PFSK-1 (cell line): ENCODE measurements around the gene STK10. TPM values are rescaled to one million over a fixed set of nuclear protein-coding genes. Genes with fewer than 3 reads are reported as not detected.
A peak's percentile ranks its signal among the peaks of the same experiment; 100 is the strongest.

Source experiments
- FOXP2 ChIP-seq: optimal IDR thresholded peaks from 2 replicates; pipeline ENCODE3; 2011; ENCODE audit warnings: borderline replicate concordance, control low read depth, inconsistent platforms; ENCODE audit not compliant: insufficient read depth; ENCODE audit errors: extremely low read length, extremely low read depth
- POLR2AphosphoS5 ChIP-seq: IDR thresholded peaks from 2 replicates; pipeline ENCODE4 v1.6.1; 2012; ENCODE audit warnings: low read depth, mild to moderate bottlenecking, control low read depth, low read length, moderate library complexity
- SIN3A ChIP-seq: IDR thresholded peaks from 2 replicates; pipeline ENCODE4 v1.6.1; 2012; ENCODE audit warnings: mild to moderate bottlenecking, low read length, moderate library complexity, borderline replicate concordance; ENCODE audit not compliant: insufficient read depth
- TAF1 ChIP-seq: IDR thresholded peaks from 2 replicates; pipeline ENCODE4 v1.6.1; 2012; ENCODE audit warnings: low read length, control low read depth, borderline replicate concordance; ENCODE audit not compliant: insufficient read depth
- polyA plus RNA-seq: library from polyadenylated mRNA; unstranded; fragments of >200 nt; gene quantifications from one replicate; pipeline ENCODE4 v1.2.1, GENCODE V29; 2012; ENCODE audit warnings: low read depth, missing spikeins; ENCODE audit not compliant: insufficient read length
- TF ChIP-seq, protein P1 (sequence below), 2 experiments: IDR thresholded peaks; 2 replicates each; pipeline versions ENCODE4 v1.6.1 to v1.8.0; 2011 to 2012; ENCODE audit warnings: low read depth in 2 of 2, low read length in 2 of 2, control low read depth in 1 of 2, inconsistent platforms in 1 of 2, mild to moderate bottlenecking in 1 of 2, moderate library complexity in 1 of 2; ENCODE audit not compliant: insufficient read depth in 1 of 2

STK10 gene
- 44.2 TPM for polyA plus RNA-seq

DNA sequence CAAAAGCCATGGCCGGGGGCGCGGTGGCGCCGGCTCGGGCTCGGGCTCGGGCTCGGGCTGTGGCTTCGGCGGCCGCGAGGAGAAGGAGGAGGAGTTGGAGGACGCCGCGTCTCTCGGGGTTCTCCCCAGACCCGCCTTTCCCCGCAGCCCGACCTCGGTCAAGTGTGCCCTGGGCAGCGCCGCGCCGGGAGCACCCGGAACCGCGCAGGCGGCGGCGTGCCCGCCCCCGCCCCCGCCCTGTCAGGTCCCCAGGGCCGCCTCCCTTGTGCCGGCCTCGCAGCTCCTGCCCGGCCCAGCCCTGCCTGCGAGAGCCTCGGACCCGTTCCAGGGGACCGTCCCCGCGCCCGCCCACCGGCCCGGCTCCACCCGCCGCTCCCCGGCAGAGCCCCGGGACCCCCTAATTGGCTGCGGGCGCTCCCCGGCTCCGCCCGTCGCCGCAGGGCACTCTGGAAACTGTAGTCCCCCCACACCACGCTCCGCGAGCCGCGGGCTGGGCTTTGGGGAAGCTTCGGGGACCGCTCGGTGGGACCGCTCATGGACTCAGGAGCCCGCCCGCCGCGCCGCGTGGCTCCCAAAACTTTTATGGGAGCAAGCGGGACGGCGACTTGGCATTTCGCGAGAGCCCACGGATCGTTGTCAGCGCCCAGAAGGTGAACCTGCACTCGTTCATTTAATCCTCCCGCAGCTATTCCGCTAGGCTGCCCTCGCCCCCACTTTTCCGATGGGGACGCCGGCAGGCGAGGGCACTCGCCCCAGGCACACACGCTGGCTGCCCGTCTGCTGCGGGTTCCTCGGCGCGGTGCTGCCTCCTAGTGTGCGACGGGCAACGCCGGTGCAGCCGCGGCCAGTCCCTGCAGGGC, at the start of gene STK10:
STK10 (minus strand) TSS at position 192 of the 860 bp plus-strand sequence; CDS start at position 10, 182 bp downstream.
- TF ChIP-seq TAF1 (no peak), POLR2AphosphoS5 (peak; percentile 37; the same call in 1 of the 2 replicates), SIN3A (peak; percentile 34; the same call in 1 of the 2 replicates), FOXP2 (peak; percentile 92)
- TF ChIP-seq, protein P1, sequence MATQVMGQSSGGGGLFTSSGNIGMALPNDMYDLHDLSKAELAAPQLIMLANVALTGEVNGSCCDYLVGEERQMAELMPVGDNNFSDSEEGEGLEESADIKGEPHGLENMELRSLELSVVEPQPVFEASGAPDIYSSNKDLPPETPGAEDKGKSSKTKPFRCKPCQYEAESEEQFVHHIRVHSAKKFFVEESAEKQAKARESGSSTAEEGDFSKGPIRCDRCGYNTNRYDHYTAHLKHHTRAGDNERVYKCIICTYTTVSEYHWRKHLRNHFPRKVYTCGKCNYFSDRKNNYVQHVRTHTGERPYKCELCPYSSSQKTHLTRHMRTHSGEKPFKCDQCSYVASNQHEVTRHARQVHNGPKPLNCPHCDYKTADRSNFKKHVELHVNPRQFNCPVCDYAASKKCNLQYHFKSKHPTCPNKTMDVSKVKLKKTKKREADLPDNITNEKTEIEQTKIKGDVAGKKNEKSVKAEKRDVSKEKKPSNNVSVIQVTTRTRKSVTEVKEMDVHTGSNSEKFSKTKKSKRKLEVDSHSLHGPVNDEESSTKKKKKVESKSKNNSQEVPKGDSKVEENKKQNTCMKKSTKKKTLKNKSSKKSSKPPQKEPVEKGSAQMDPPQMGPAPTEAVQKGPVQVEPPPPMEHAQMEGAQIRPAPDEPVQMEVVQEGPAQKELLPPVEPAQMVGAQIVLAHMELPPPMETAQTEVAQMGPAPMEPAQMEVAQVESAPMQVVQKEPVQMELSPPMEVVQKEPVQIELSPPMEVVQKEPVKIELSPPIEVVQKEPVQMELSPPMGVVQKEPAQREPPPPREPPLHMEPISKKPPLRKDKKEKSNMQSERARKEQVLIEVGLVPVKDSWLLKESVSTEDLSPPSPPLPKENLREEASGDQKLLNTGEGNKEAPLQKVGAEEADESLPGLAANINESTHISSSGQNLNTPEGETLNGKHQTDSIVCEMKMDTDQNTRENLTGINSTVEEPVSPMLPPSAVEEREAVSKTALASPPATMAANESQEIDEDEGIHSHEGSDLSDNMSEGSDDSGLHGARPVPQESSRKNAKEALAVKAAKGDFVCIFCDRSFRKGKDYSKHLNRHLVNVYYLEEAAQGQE (IDR thresholded peaks at IDR 0.05; ENCODE audit: insufficient read depth in 1 of 2, low read depth in 2 of 2, low read length in 2 of 2): no peak

DNA sequence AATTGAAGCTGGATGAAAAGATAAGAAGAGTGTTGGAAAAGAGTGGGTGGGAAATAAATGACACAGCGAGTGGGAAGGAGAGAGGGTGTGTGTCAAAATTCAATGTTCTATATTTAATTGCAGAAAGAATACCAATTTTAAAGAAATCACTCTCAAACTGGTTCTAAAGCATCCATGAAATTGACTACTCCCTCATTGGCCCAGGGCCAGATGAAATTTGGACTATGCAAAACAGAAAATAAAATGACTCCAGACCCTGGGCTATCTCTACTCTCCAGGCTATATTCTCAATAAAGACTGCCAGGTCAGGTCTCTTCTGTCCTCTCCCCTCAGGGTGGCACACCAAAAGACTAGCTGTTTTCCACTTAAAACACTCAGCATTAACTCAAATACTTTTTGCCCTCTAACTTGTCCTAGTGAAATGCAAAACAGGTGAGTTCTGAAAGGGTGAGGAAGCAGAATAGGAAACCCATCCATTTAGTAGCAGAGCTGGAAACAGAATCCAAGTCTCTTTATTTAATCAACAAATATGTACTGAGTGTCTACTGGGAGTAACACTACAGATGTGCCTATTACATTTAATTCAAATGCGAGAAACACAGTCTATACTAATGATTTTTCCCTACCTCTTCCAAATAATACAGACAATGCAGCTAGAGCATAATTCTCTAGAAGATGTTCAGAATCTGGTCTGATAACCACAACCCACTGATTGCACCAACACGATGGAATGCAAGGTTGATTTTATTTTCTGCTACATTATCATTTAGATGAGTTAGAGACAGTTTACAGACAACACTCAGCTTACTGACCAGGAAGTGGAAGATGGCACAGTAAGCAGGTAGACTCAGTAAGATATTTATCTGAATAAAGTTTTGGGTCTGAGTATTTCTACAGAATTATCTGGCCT, 48.1 kb upstream of the STK10 start:
- TF ChIP-seq SIN3A: no peak
- no peak for TF ChIP-seq TAF1
- TF ChIP-seq, protein P1 (IDR thresholded peaks at IDR 0.05; ENCODE audit: insufficient read depth in 1 of 2, low read depth in 2 of 2, low read length in 2 of 2): no peak
- no peak for TF ChIP-seq FOXP2
- TF ChIP-seq POLR2AphosphoS5: no peak

DNA sequence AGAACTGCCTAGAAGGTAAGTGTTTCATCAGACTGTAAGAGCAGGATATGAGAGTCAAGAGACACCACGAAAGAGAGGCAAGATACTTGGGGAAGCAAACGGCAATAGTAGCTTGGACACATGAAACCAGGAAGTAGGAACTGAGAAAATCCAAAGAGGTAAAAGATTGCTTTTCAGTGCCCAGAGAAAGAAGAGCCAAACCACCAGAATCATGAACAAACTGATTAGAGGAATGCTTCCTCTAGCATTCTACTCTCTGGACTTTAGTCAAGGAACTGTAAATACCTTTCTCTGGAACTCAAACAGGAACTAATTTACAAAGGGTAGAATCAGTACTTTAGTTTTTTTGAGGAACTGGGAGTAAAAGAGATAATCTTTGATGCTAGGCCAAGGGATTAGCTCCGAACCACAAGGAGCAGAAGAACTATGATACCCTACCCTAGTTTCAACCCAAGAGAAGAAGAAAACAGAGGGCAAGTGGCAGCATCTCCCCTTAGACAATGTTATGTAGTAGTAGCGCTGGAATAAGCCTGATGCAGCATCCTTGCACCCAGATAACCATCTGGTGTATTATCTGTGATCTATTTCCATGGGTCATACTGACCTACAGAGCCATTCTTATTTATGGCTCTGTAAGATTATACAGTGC, 47.2 kb upstream of the STK10 start:
- no peak for TF ChIP-seq POLR2AphosphoS5
- no peak for TF ChIP-seq SIN3A
- TF ChIP-seq, protein P1 (IDR thresholded peaks at IDR 0.05; ENCODE audit: insufficient read depth in 1 of 2, low read depth in 2 of 2, low read length in 2 of 2): no peak
- TF ChIP-seq FOXP2: no peak
- TF ChIP-seq TAF1: no peak

DNA sequence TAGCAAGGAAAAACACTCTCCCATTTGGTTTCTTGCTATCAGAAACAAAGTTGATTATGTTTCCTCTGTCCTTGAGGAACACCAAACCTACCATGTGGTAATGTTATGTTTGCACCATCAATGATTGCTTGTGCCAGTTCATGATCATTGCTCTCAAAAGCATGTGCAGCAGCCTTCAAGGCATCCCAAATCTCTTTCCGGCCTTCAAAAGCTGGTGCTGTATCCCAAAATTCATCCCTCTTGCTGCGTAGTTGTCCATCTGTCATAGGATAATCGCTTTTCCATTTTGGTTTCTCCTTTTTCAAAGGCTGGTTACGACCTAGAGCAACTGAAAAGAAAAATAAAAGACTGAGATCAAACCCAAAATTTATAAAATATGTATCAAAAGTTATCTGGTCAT, 46.0 kb upstream of the STK10 start:
- TF ChIP-seq SIN3A (no peak), FOXP2 (no peak), TAF1 (no peak), POLR2AphosphoS5 (no peak)
- TF ChIP-seq, protein P1 (IDR thresholded peaks at IDR 0.05; ENCODE audit: insufficient read depth in 1 of 2, low read depth in 2 of 2, low read length in 2 of 2): no peak
